IPS-NIHi7 (cell line): ENCODE measurements around the gene FUNDC2.

ENCODE experiments used
- DNase-seq: peaks from one replicate; pipeline ENCODE4 v3.0.0; 2012; ENCODE audit warnings: mixed read lengths; ENCODE audit errors: extremely low spot score

FUNDC2 gene

GRCh38 chrX:155069414-155069813 is 42.8 kb downstream of the FUNDC2 start:
- DNase-seq = no peak

DNA sequence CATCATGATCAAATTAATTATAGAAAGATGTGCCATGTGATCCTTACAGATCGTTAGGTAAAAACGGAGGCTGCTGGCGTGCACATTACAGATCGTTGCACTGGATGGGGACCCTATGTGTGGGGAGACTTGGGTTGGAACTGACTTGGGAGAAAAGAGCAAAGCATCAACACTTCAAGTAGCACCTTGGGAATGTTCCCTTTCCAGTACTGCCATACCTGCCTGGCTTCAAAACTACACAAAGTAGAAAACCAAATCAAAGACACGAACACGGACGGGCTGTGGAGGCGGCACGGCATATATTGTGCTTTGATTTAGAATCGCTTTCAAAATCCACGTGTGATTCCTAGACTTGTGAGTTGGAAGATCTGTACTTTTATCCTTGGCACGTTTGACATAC is 43.4 kb downstream of the FUNDC2 start:
- DNase-seq = no peak

GRCh38 chrX:155070663-155070974 is 44.0 kb downstream of the FUNDC2 start:
- DNase-seq = peak; percentile 19

DNA sequence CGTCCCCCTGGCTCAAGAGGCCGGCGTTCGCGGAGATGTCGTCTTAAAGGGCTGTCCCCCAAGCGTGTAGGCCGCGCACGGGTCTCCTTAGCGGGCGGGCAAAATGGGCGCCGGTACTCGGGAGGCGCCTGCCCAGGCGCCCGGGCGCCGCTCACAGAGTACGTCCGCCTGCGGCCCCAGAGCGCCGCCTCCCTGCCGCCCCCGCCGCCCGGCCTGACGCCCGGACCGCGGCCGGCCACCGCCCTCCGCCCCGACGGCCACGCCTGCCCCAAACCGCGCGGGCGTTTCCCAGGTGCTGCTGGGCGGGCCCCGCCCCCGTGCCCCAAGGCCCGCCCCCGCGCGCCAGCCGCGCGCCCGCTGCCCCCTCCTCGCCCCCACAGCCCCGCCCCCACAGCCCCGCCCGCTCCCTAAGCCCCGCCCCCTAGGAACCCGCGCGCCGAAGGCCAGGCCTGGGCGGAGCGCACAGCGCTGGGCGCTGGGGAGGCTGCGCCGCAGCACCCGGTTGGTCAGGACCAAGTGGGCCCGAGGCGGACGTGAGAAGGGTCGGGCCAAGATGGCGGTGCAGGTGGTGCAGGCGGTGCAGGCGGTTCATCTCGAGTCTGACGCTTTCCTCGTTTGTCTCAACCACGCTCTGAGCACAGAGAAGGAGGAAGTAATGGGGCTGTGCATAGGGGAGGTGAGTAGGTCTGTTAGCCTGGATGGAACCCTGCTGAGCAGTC is 44.5 kb downstream of the FUNDC2 start, which contains the start of the genes BRCC3, CMC4 and MTCP1:
TSS of gene BRCC3 (plus strand) at position 534 of the 719 bp plus-strand sequence. CDS start at position 554, 20 bp downstream.
TSS of gene CMC4 (minus strand) at position 162 of the 719 bp plus-strand sequence. CDS start 7,113 bp downstream, outside the sequence.
TSS of gene MTCP1 (minus strand) at position 162 of the 719 bp plus-strand sequence. CDS start 5,126 bp downstream, outside the sequence.
- peak; percentile 84 for DNase-seq

DNA sequence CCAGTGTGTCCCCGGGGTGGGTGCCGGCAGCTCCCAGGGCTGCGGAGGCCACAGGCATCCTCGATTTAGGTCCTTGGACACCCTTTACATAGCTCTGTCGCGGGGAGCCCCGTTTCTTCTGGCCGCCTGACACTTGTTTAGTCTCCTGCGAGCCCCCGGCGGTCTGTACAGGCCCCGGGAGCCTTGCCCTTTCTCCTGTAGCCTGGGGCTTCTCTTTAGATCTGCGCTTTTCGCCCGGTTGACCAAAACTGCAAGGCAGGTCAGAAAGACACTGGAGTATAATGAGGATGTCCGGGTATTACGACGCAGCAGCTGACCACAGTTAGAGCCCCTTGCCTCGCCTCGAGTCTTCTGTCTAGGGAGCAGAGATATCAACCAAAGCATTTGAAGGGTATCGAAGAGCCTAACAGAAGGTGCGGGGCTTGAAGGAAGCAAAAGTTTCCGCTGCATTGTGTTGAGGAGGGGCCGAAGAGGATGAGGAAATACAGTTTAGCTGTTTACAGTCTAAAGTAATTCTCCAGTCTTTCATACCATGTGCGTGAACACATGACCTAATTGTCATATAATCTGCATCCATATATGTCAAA is 45.1 kb downstream of the FUNDC2 start:
- DNase-seq = peak; percentile 15

GRCh38 chrX:155086202-155086840 is 59.7 kb downstream of the FUNDC2 start:
- DNase-seq = peak; percentile 54

- DNase-seq = no peak
These were observed 60.5 kb downstream of the FUNDC2 start for GRCh38 chrX:155086961-155087735.

- peak; percentile 12 for DNase-seq
These were observed 67.9 kb downstream of the FUNDC2 start for GRCh38 chrX:155094468-155095061.

DNA sequence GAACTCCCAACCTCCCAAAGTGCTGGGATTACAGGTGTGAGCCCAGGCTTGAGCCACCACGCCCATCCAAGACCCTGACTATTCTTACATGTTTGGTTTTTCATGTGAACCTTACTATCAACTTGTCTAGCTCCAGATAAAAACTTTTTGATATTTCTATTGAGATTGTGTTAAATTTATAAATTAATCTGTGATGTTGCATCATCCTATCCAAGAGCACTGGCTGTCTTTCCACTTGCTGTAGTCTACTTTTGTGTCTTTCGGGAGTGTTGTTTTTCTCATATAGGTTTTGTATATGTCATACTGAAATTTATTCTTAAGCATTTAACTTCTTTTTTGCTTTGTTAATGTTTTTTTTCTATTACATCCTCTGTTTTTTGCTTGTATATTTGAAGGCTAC is 79.3 kb downstream of the FUNDC2 start:
- DNase-seq = no peak

- DNase-seq = no peak
These were observed 81.8 kb downstream of the FUNDC2 start for GRCh38 chrX:155108427-155108826.
